HUES6 (cell line): ENCODE results near the gene SF3A1.

Source experiments
- H3K27ac ChIP-seq: 2 replicates; pipeline ENCODE4 v1.7.0; 2013; ENCODE audit warnings: low read depth, mild to moderate bottlenecking, low read length, inconsistent platforms
- H3K27me3 ChIP-seq: 2 replicates; pipeline ENCODE4 v1.6.1; 2013; ENCODE audit warnings: low read length; ENCODE audit not compliant: control insufficient read depth, insufficient read depth
- H3K36me3 ChIP-seq: 2 replicates; pipeline ENCODE4 v1.6.1; 2013; ENCODE audit warnings: low read length; ENCODE audit not compliant: control insufficient read depth, insufficient read depth
- H3K4me1 ChIP-seq: 2 replicates; pipeline ENCODE4 v1.6.1; 2013; ENCODE audit warnings: low read length; ENCODE audit not compliant: control insufficient read depth, insufficient read depth
- H3K4me3 ChIP-seq: 2 replicates; pipeline ENCODE4 v1.5.1; 2013; ENCODE audit warnings: low read depth, low read length
- H3K9ac ChIP-seq: one replicate; pipeline ENCODE4 v1.6.1; 2013; ENCODE audit warnings: mild to moderate bottlenecking, low read length
- H3K9me3 ChIP-seq: 2 replicates; pipeline ENCODE4 v1.6.1; 2013; ENCODE audit warnings: low read depth, low read length; ENCODE audit not compliant: control insufficient read depth, insufficient read depth

SF3A1 gene

DNA sequence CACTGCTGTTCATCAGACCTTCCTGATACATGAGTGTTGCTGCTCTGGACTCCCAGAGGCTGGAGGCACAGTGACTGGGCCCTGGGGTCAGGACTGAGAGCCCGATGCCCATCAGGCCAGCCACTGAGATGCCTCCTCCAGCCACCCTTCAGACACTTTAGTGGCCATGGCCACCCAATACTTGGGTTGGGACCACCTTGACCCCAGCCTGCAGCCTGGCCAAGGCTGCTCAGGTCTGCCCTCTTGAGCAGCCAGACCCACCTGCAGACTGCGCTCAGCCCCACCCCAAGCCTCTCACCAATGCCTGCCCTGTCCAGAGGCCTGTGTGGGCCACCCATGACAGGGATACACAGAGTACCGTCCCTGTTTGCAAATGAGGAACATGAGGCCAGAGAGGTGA lies 26.4 kb upstream of the SF3A1 start:
- Histone ChIP-seq H3K4me1 (peaks cover 6% of the 10 kb centered on the region; the same call in 1 of the 2 replicates), H3K27me3 (no peaks in the 10 kb centered on the region), H3K36me3 (peaks cover 48% of the 10 kb centered on the region), H3K9ac (no peak overlapping the region), H3K4me3 (no peak overlapping the region), H3K9me3 (no peaks in the 10 kb centered on the region), H3K27ac (no peak overlapping the region)

- no peak overlapping the region for H3K27ac ChIP-seq
- peaks cover 6% of the 10 kb centered on the region; the same call in 1 of the 2 replicates for H3K4me1 ChIP-seq
- H3K27me3 ChIP-seq, result no peaks in the 10 kb centered on the region
- H3K4me3 ChIP-seq, result no peak overlapping the region
- no peak overlapping the region for H3K9ac ChIP-seq
- H3K9me3 ChIP-seq, result no peaks in the 10 kb centered on the region
- peaks cover 56% of the 10 kb centered on the region for H3K36me3 ChIP-seq
Measured at GRCh38 chr22:30382340-30382739, 25.6 kb upstream of the SF3A1 start.

DNA sequence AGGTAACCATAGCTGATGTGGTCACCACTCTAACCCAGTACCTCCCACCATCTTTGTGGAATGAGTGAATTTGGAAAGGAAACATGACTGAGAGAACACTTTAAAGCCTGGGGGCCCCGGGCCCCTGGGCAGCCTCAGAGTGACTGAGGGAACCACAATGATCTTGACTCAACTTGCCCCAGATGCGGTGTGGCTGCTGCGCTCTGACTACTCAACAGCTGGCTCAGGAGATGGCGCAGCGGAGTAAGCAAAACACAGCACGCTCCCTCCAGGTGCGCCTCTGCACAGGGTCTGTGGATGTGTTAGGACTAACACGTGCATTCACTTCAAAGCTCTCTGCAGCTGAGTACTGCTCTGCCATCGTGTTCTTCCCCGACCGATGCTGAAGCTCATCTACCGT lies 24.6 kb upstream of the SF3A1 start:
- no peak overlapping the region for H3K4me3 ChIP-seq
- H3K27ac ChIP-seq, result no peak overlapping the region
- H3K4me1 ChIP-seq, result peaks cover 2% of the 10 kb centered on the region; the same call in 1 of the 2 replicates
- peaks cover 65% of the 10 kb centered on the region for H3K36me3 ChIP-seq
- H3K27me3 ChIP-seq, result no peaks in the 10 kb centered on the region
- H3K9me3 ChIP-seq, result no peaks in the 10 kb centered on the region
- no peak overlapping the region for H3K9ac ChIP-seq

GRCh38 chr22:30380011-30380410 lies 23.3 kb upstream of the SF3A1 start:
- no peak overlapping the region for H3K4me3 ChIP-seq
- peaks cover 71% of the 10 kb centered on the region for H3K36me3 ChIP-seq
- no peak overlapping the region for H3K27ac ChIP-seq
- no peaks in the 10 kb centered on the region for H3K9me3 ChIP-seq
- no peak overlapping the region for H3K9ac ChIP-seq
- no peaks in the 10 kb centered on the region for H3K27me3 ChIP-seq
- H3K4me1 ChIP-seq, result no peaks in the 10 kb centered on the region

DNA sequence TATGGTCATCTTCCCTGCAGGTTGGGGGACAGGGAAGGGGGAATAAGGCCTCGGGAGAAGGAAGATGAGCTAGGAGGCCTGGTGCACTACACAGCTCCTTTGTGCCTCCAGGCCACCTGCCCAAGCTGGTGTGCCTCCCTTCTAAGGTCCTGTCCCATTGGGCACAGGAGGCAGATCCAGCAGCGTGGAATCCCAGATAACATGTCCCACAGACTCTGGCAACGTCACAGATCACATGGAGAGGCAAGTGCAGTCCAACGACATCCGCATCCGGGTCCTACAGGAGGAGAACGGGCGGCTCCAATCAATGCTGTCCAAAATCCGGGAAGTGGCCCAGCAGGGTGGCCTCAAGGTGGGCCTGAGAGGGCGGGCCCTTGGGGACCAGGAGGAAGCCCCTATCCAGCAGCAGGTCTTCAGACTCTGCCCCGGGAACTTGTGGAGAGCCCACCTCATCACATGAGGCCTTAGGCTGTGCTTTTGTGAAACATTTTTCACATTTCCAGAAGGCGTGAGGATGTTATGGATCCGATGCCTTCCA lies 18.7 kb upstream of the SF3A1 start:
- no peak overlapping the region for H3K9ac ChIP-seq
- no peaks in the 10 kb centered on the region for H3K27me3 ChIP-seq
- no peaks in the 10 kb centered on the region for H3K9me3 ChIP-seq
- H3K4me1 ChIP-seq, result no peaks in the 10 kb centered on the region
- H3K36me3 ChIP-seq, result peaks cover 39% of the 10 kb centered on the region
- no peak overlapping the region for H3K4me3 ChIP-seq
- no peak overlapping the region for H3K27ac ChIP-seq

DNA sequence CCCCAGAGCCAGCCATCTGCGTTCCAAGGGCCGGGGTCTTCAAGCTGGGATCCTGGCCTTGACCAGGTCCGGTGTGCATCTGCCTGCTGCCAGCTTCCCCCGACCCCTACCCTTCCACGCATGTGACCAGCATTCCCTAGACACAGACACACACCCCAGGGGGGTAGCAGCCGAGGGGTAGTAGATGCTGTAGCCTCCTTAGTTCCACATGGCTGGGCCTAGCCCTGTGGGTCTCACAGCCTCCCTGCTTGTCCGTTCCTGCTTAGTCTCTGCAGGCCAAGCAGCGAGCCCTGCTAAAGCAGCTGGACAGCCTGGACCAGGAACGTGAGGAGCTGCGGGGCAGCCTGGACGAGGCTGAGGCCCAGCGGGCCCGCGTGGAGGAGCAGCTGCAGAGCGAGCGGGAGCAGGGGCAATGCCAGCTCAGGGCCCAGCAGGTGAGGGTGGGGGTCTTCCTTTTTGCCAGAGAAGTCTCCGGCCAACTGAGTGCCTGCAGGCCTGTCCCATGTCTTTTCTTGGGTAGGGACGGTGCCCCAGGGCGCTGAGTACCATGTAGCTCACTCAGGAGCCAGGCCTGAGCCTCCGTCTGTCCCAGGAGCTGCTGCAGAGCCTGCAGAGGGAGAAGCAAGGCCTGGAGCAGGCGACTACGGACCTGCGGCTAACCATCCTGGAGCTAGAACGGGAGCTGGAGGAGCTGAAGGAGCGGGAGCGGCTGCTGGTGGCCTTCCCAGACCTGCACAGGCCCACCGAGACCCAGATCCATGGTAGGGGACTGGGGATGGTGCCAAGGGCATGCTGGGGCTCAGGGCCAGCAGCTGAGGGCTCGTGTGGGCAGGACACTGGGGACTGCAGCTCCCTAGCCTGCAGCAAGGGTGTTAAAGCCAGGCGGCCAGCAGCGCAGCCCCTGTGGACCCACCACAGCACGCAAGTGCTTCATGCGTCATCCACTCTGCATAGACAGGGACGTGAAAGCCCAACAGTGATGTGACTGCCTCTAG lies 16.9 kb upstream of the SF3A1 start:
- H3K4me1 ChIP-seq, result no peaks in the 10 kb centered on the region
- H3K27ac ChIP-seq, result no peak overlapping the region
- no peaks in the 10 kb centered on the region for H3K27me3 ChIP-seq
- H3K4me3 ChIP-seq, result no peak overlapping the region
- H3K36me3 ChIP-seq, result peaks cover 24% of the 10 kb centered on the region
- no peaks in the 10 kb centered on the region for H3K9me3 ChIP-seq
- no peak overlapping the region for H3K9ac ChIP-seq

DNA sequence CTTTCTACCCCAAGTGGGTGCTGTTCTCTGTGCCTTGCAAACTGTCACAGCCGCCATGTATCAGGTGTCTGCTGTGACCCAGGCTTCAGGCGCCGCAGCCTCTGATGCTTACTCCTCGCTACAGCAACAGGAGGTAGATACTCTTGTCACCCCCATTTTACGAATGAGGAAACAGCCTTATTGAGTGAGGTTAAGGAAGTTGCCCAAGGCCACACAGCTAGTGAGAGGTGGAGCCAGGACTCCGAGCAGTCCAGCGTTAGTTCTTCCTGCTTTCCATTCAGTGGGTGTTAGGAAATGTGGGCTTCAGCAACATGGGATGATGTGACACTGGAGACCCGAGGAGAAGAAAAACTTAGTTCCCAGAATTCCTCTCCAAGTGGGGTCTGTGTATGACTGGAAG lies 16.2 kb upstream of the SF3A1 start:
- H3K36me3 ChIP-seq, result peaks cover 21% of the 10 kb centered on the region
- H3K27me3 ChIP-seq, result no peaks in the 10 kb centered on the region
- H3K9me3 ChIP-seq, result no peaks in the 10 kb centered on the region
- H3K4me3 ChIP-seq, result no peak overlapping the region
- no peak overlapping the region for H3K9ac ChIP-seq
- no peaks in the 10 kb centered on the region for H3K4me1 ChIP-seq
- no peak overlapping the region for H3K27ac ChIP-seq

- Histone ChIP-seq H3K27me3 (no peaks in the 10 kb centered on the region), H3K27ac (no peak overlapping the region), H3K4me3 (no peak overlapping the region), H3K4me1 (no peaks in the 10 kb centered on the region), H3K9ac (no peak overlapping the region), H3K36me3 (peaks cover 12% of the 10 kb centered on the region), H3K9me3 (no peaks in the 10 kb centered on the region)
Measured at GRCh38 chr22:30371981-30372380, 15.3 kb upstream of the SF3A1 start.

GRCh38 chr22:30371321-30371720 lies 14.6 kb upstream of the SF3A1 start:
- Histone ChIP-seq H3K4me3 (no peak overlapping the region), H3K9me3 (no peaks in the 10 kb centered on the region), H3K27me3 (no peaks in the 10 kb centered on the region), H3K4me1 (no peaks in the 10 kb centered on the region), H3K27ac (no peak overlapping the region), H3K36me3 (peaks cover 6% of the 10 kb centered on the region; the same call in 1 of the 2 replicates), H3K9ac (no peak overlapping the region)

- Histone ChIP-seq H3K27me3 (no peaks in the 10 kb centered on the region), H3K4me3 (no peak overlapping the region), H3K27ac (no peak overlapping the region), H3K4me1 (no peaks in the 10 kb centered on the region), H3K36me3 (peaks cover 10% of the 10 kb centered on the region; the same call in 1 of the 2 replicates), H3K9ac (peak overlapping the region; percentile 25), H3K9me3 (no peaks in the 10 kb centered on the region)
Measured at GRCh38 chr22:30370641-30371230, 14.0 kb upstream of the SF3A1 start.

DNA sequence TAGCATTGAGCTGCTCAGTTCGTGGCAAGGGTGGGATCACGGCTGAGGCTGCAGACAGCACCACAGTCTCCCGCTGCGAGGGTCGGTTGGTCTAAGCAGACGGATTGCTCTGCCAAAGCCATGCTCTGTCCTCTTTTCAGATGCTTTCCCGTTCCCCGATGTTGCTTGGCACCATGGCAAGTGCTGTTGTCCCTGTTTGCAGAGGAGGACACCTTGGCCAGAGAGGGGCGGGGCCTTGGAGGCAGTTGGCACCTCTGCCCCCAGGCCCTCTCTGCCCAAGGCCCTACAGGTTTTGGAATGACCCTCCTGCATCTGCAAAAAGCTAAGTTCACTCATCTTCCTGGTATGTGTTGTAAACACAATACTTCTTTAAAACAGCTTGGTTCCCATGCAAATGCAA lies 11.7 kb upstream of the SF3A1 start:
- H3K9ac ChIP-seq, result no peak overlapping the region
- no peaks in the 10 kb centered on the region for H3K9me3 ChIP-seq
- H3K27me3 ChIP-seq, result no peaks in the 10 kb centered on the region
- peaks cover 9% of the 10 kb centered on the region; the same call in 1 of the 2 replicates for H3K36me3 ChIP-seq
- no peak overlapping the region for H3K27ac ChIP-seq
- H3K4me3 ChIP-seq, result no peak overlapping the region
- H3K4me1 ChIP-seq, result no peaks in the 10 kb centered on the region
